Smooth muscle cell (in vitro differentiated cells): ENCODE data around the gene RNF167. TPM values are rescaled to one million over a fixed set of nuclear protein-coding genes. Genes with fewer than 3 reads are reported as not detected.

Experiments used
- DNase-seq: peaks from one replicate; lab custom pipeline; 2025; ENCODE audit not compliant: unreplicated experiment; lab: John Stamatoyannopoulos, UW
- H2AFZ ChIP-seq: fragments of 200-600 bp; sonication (generic); 2 replicates; pipeline ENCODE4 v1.6.0; 2016; ENCODE audit warnings: antibody characterized with exemption, low read depth, mild to moderate bottlenecking
- H3F3A ChIP-seq: fragments of 200-600 bp; sonication (generic); 2 replicates; pipeline ENCODE4 v1.6.0; 2017; ENCODE audit warnings: antibody characterized with exemption, low read depth
- H3K27ac ChIP-seq: fragments of 200-600 bp; sonication (generic); 2 replicates; pipeline ENCODE4 v1.5.1; 2016; ENCODE audit warnings: low read depth, mild to moderate bottlenecking
- H3K27me3 ChIP-seq: fragments of 200-600 bp; sonication (generic); 2 replicates; pipeline ENCODE4 v1.6.1; 2016; ENCODE audit warnings: low read depth, mild to moderate bottlenecking
- H3K36me3 ChIP-seq: fragments of 200-600 bp; sonication (generic); 2 replicates; pipeline ENCODE4 v1.5.1; 2016; ENCODE audit warnings: low read depth
- H3K4me1 ChIP-seq: fragments of 200-600 bp; sonication (generic); 2 replicates; pipeline ENCODE4 v1.5.1; 2016; ENCODE audit warnings: low read depth
- H3K4me2 ChIP-seq: fragments of 200-600 bp; sonication (generic); 2 replicates; pipeline ENCODE4 v1.6.0; 2016; ENCODE audit warnings: mild to moderate bottlenecking
- H3K4me3 ChIP-seq: fragments of 200-600 bp; sonication (generic); 2 replicates; pipeline ENCODE4 v1.5.1; 2016; ENCODE audit warnings: mild to moderate bottlenecking
- H3K79me2 ChIP-seq: fragments of 200-600 bp; sonication (generic); 2 replicates; pipeline ENCODE4 v1.6.0; 2016; ENCODE audit warnings: low read depth, mild to moderate bottlenecking
- H3K9ac ChIP-seq: fragments of 200-600 bp; sonication (generic); 2 replicates; pipeline ENCODE4 v1.6.0; 2016; ENCODE audit warnings: low read depth
- H3K9me3 ChIP-seq: fragments of 200-600 bp; sonication (generic); replicated peaks from 2 replicates; pipeline ENCODE4 v1.5.1; 2016; ENCODE audit warnings: low read depth
- H4K20me1 ChIP-seq: fragments of 200-600 bp; sonication (generic); 2 replicates; pipeline ENCODE4 v1.6.0; 2016; ENCODE audit warnings: low read depth
- CTCF ChIP-seq: fragments of 200-600 bp; sonication (generic); IDR thresholded peaks from 2 replicates; pipeline ENCODE4 v1.5.1; 2017; ENCODE audit warnings: borderline replicate concordance, mild to moderate bottlenecking, antibody characterized with exemption; ENCODE audit not compliant: insufficient read depth, poor library complexity, severe bottlenecking
- WGBS: methylation state at CpG from one replicate; pipeline ENCODE4 v1.1.7; 2016; ENCODE audit warnings: low lambda C conversion rate; 5-methylcytosine and 5-hydroxymethylcytosine counted together
- polyA plus RNA-seq: library from polyadenylated mRNA; unstranded; fragments of >200 nt; fragmentation: Nextera tagmentation; extraction: Ambion mirVana; gene quantifications from 2 replicates; pipeline ENCODE4 v1.2.1, GENCODE V29; 2016
- total RNA-seq: library from RNA; depleted of rRNA; stranded (reverse); fragments of >200 nt; gene quantifications from 2 replicates; pipeline ENCODE4 v1.2.3, GENCODE V29; 2014

RNF167 gene
- total and polyA plus RNA-seq, 2 experiments from 2014 or later = 39.6 to 59.4 TPM

- Histone ChIP-seq H3K79me2 (no peaks in the 10 kb centered on the region), H3F3A (no peaks in the 10 kb centered on the region), H2AFZ (no peak overlapping the region), H3K36me3 (no peaks in the 10 kb centered on the region), H3K27me3 (no peaks in the 10 kb centered on the region), H4K20me1 (no peaks in the 10 kb centered on the region), H3K4me1 (no peaks in the 10 kb centered on the region), H3K4me2 (no peak overlapping the region), H3K4me3 (no peak overlapping the region), H3K27ac (no peak overlapping the region), H3K9me3 (no peaks in the 10 kb centered on the region), H3K9ac (no peak overlapping the region)
- 88% methylated on average over 12 of the region's 12 CpGs for WGBS
- no peak for DNase-seq
- no peak for TF ChIP-seq CTCF
Observed at GRCh38 chr17:4932756-4933155, 7.3 kb upstream of the RNF167 start.

GRCh38 chr17:4933646-4934045, 6.4 kb upstream of the RNF167 start:
- no peak overlapping the region for H3K27ac ChIP-seq
- no peak for DNase-seq
- peak overlapping the region; percentile 61 for H3K4me2 ChIP-seq

GRCh38 chr17:4934173-4934979, 5.7 kb upstream of the RNF167 start:
- H3K4me2 ChIP-seq = peak overlapping the region; percentile 61
- no peak overlapping the region for H3K4me3 ChIP-seq
- DNase-seq = no peak
- H3K79me2 ChIP-seq = peaks cover 11% of the 10 kb centered on the region
- no peak overlapping the region for H3K27ac ChIP-seq
- no peak overlapping the region for H3K9ac ChIP-seq
- H3K27me3 ChIP-seq = no peaks in the 10 kb centered on the region
- no peaks in the 10 kb centered on the region for H3K9me3 ChIP-seq
- no peak overlapping the region for H2AFZ ChIP-seq
- no peaks in the 10 kb centered on the region for H3K36me3 ChIP-seq
- no peaks in the 10 kb centered on the region for H3F3A ChIP-seq
- TF ChIP-seq CTCF = peak; percentile 11
- H4K20me1 ChIP-seq = no peaks in the 10 kb centered on the region
- 57% methylated on average over 14 of the region's 14 CpGs for WGBS
- H3K4me1 ChIP-seq = peaks cover 5% of the 10 kb centered on the region

More at GRCh38 chr17:4933646-4934045, 6.4 kb upstream of the RNF167 start:
- peaks cover under 1% of the 10 kb centered on the region for H3K4me1 ChIP-seq
- peaks cover 6% of the 10 kb centered on the region for H3K79me2 ChIP-seq
- no peak for TF ChIP-seq CTCF
- no peaks in the 10 kb centered on the region for H4K20me1 ChIP-seq
- H2AFZ ChIP-seq = no peak overlapping the region
- H3K27me3 ChIP-seq = no peaks in the 10 kb centered on the region
- no peak overlapping the region for H3K4me3 ChIP-seq
- H3K36me3 ChIP-seq = no peaks in the 10 kb centered on the region
- no peaks in the 10 kb centered on the region for H3K9me3 ChIP-seq
- 97% methylated on average over 6 of the region's 16 CpGs for WGBS
- H3F3A ChIP-seq = no peaks in the 10 kb centered on the region
- H3K9ac ChIP-seq = no peak overlapping the region

- Histone ChIP-seq H3K9me3 (no peaks in the 10 kb centered on the region), H3K9ac (no peak overlapping the region), H3K4me1 (peaks cover 5% of the 10 kb centered on the region), H3K4me2 (no peak overlapping the region), H3K79me2 (peaks cover 11% of the 10 kb centered on the region), H4K20me1 (no peaks in the 10 kb centered on the region), H3K27ac (no peak overlapping the region), H3K27me3 (no peaks in the 10 kb centered on the region), H2AFZ (no peak overlapping the region), H3K4me3 (no peak overlapping the region), H3K36me3 (no peaks in the 10 kb centered on the region), H3F3A (no peaks in the 10 kb centered on the region)
- no peak for DNase-seq
- no peak for TF ChIP-seq CTCF
Observed at GRCh38 chr17:4935650-4936049, 4.4 kb upstream of the RNF167 start.
